Measurements from ENCODE around the gene ASIC3.
"Not testable (repeated sequence)": the region's sequence is repeated elsewhere in the genome, so short reads cannot be mapped to it uniquely, and the experiment has no call there.

Gene ASIC3

DNA sequence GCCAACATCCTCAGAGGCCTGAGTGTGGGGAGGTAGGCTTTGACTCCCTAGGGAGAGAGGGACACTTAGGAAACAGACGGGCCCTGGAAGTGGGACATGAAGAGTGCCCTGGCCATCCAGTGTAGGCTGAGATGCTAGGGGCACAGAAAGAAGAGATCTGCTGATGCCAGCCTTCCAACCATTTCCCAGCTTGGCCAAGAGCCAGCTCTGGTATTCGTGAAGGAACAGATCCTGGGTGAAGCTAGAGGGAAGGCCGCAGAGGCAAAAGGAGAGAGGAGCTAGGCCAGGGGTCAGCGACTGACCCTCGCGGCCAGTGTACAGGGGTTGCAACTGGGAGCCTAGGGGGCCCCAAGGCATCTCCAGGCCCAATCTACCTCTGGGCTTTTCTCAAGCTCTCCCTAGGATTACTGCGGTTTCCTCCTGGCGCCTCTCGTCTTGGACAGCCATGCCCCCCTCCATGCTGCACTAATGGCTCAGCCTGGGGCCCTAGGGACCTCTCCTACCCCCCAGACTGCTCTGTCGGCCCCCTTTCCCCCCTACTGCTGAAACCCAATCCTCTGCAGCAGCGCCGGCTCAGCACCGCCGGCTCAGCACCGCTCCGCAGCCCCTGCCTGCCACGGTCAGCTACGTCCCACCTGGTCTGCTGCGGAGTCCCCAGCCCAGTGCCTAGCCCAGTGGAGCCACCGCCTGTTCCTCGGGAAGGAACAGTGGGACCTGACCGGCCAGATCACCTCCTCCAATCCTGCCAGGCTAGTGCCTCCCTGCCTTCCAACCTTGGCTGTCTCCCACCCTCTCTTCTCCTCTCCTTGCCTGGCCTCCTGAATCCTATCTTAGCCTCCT is at the start of gene ASIC3:
ASIC3 (plus strand) TSS at position 556 of the 840 bp plus-strand sequence. CDS start 355 bp downstream, outside the sequence.
- no peak for DNase-seq

DNA sequence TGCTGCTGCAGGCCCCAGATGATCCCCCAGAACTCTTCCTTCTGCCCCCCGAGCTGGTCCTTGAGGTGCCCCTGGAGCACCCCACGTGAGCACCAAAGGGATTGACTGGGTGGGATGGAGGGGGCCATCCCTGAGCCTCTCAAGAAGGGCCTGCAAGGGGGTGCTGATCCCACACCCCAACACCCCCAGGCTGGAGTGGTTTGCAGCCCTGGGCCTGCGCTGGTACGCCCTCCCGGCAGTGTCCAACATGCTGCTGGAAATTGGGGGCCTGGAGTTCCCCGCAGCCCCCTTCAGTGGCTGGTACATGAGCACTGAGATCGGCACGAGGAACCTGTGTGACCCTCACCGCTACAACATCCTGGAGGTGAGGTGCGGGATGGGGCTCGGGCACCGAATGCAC is 49.3 kb upstream of the ASIC3 start:
- no peak for DNase-seq

DNA sequence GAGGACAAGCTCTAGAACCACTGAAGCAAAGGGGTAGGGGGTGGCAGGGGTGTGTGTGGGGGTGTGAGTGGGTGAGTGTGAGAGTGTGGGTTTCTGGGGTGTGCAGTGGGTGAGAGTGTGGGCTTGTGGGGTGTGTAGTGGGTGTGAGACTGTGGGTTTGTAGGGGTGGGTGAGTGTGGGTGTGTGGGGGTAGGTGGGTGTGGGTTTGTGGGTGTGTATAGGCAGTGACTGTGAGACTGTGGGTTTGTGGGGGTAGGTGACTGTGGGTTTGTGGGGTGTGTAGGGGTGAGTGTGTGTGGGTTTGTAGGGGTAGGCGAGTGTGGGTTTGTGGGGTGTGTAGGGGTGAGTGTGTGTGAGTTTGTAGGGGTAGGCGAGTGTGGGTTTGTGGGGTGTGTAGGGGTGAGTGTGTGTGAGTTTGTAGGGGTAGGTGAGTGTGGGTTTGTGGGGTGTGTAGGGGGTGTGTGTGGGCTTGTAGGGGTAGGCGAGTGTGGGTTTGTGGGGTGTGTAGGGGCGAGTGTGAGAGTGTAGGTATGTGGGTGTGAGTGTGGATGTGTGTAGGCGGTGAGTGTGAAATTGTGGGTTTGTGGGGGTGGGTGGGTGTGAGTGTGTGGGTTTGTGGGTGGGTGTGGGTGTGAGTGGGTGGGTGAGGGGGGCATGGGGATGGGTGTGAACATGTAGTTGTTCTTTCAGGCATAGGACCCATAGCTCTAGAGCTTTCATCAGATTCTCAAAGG is 48.7 kb upstream of the ASIC3 start:
- DNase-seq = no peak

DNA sequence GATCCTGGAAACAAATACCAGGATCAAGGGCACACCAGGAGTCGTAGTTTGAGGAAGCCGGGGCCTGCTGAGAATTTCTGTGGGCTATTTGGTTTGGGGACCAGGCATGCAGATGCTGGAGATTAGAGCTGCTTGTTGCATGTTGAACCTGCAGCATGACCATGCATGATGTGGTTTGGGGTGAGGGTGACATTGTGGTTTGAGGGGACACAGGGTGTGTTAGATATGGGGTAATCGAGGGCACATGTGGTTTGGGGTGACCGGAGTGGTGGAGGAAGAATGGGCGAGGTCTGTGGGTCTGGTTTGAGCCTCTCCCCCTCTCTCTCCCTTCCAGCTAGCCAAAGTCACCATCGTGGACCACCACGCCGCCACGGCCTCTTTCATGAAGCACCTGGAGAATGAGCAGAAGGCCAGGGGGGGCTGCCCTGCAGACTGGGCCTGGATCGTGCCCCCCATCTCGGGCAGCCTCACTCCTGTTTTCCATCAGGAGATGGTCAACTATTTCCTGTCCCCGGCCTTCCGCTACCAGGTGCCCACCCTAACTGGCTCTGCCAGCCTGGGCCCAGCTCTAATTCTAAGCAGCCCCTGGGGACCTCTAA is 47.3 kb upstream of the ASIC3 start:
- no peak for DNase-seq

DNA sequence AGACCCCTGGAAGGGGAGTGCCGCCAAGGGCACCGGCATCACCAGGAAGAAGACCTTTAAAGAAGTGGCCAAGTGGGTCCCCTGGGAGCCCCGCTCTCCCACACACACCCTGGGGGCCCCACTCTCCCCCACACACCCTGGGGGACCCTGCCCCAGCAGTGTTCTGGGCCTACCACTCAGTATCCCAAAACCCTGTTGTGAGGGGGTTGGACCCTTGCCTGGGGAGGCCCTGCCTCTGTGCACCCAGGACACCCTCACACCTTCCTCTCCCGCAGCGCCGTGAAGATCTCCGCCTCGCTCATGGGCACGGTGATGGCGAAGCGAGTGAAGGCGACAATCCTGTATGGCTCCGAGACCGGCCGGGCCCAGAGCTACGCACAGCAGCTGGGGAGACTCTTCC is 46.8 kb upstream of the ASIC3 start:
- DNase-seq = no peak

DNA sequence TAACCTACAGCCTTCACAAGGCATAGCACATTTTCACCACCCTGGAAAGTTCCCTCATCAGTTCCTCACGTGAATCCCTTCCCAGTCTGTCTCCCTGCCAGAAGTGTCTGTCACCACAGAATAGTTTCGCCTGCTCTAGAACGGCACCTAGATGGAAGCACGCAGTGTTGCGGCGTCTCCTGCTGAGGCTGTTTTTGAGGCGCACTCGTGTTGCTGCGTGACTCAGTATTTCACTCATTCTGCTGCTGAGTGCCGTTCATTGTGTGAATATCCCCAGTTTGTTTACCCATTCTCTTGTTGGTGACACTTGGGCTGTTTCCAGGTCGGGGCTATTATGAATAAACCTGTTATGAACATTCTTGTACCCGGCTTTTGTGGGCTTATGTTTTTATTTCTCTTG is 44.8 kb upstream of the ASIC3 start:
- no peak for DNase-seq

DNA sequence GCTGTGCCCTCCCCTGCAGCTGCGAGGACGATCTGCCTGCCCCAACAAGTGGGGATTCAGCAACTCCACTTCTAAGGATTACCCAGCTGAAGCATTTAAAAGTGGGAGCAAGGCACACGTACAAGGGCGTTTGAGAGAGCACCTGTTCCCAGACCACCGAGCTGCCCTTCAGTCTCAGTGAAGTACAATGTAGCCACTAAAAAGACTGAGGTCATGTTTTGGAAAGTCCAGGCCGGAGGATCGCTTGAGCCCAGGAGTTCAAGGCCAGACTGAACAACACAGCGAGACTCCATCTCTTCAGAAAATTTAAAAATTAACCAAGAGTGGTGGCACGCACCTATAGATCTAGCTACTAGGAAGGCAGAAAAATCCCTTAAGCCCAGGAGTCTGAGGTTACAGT is 42.8 kb upstream of the ASIC3 start:
- no peak for DNase-seq

DNA sequence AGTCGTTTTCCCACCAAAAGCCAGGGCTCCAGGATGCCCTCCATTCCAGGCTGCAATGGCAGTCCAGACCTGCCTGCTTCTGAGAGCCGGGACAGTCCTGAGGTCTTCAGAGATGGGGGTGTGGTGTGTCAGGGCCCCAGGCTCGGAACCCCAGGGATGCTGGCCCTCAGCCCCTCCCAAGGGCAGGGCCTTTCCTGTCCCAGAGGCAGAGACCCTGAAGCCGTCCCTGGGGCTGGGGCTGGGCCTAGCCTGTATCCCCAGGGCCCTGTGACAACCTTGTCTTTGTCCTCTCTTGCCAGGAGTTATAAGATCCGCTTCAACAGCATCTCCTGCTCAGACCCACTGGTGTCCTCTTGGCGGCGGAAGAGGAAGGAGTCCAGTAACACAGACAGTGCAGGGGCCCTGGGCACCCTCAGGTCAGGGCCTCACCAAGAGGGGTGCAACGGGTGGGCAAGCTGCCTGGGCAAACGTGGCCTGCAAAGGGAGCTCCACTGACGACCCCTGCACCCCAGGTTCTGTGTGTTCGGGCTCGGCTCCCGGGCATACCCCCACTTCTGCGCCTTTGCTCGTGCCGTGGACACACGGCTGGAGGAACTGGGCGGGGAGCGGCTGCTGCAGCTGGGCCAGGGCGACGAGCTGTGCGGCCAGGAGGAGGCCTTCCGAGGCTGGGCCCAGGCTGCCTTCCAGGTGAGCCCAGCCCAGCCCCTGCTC is 41.6 kb upstream of the ASIC3 start:
- no peak for DNase-seq

DNA sequence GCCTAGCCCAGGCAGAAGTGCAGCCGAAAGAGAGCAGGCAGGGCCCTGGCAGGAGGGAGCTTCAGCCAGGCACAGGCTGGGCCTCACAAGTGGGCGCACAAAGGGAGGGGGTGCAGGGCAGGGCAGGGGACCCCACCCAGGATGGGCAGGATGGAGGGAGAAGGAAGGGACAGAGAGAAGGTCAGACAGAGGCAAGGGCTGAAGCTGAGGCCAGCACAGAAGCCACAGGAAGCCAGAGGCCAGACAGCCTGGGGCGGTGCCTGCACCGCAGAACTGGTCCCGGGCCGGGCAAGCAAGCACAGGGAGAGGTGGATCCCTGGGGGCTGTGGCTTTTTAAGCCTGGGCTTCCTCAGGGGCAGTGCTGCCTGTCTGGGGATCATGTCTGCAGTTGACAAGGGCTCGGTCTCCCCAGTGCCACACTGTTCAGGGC is 40.8 kb upstream of the ASIC3 start:
- no peak for DNase-seq

DNA sequence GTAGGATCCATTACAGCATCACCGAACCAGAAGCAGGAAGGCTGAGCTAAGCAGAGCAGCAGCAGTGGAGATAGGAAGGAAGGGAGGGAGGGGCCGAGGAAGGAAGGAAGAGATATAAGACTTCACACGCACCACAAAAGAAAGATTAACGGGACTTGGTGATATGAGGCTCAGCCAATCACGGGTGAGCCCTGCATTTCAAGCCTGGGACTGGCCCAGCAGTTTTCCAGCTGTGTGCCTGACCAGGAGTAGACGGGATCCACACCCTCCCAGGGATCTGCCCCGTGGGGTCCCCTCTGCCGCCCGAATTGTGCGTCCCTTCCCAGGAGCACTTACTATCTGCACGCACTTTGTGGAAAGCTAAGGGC is 40.2 kb upstream of the ASIC3 start:
- DNase-seq = no peak

DNA sequence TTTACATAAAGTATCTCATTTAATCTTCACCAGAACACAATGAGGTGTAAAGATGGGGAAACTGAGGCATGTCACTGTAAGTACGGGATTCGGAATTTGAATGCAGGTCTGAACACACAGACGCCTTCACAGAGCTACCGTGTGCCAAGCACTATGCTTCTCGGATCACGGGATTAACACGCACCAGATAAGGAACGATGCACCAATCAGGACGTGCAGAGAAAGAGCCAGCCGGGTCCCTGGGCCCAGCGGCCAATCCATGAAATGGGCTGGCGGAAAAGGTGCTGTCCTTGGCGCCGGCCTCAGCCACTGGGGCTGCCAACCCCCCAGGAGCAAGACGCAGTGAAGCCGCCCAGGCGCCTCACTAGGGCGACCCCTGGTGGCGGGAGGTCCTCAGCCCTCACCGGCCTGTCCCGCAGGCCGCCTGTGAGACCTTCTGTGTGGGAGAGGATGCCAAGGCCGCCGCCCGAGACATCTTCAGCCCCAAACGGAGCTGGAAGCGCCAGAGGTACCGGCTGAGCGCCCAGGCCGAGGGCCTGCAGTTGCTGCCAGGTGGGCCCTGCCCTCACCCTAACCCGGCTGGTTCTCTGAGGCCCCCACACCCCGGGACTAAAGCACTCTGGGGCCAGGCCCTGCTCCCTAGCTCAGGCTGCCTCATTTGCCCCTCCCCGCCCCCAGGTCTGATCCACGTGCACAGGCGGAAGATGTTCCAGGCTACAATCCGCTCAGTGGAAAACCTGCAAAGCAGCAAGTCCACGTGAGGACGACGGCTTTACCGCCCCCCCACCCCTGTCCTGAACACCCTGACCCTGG is 39.6 kb upstream of the ASIC3 start:
- peak; percentile 54 for DNase-seq

DNA sequence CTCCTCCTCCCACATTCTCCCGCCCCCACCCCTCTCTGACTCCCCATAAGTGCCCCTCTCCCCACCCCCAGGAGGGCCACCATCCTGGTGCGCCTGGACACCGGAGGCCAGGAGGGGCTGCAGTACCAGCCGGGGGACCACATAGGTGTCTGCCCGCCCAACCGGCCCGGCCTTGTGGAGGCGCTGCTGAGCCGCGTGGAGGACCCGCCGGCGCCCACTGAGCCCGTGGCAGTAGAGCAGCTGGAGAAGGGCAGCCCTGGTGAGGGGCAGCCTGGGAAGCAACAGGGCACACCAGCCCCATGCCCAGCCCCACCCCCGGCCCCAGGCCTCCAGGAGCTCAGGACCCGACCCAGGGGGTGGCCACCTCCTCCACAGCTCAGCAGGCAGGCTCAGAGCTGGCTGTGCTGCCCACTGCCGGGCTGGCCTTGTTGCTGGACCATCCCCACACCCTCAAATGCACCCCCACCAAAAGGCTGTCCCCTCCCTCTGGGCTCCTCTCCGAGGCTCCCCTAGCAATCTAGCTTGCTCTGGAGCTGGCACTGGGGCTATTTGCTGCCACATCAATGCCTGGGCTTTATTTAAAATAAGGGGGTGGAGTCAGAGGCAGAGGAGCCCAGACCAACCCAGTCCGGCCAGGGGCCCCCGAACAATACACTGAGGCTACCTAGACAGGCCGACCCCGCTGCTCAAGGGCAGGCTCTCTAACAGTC is 38.8 kb upstream of the ASIC3 start:
- no peak for DNase-seq

DNA sequence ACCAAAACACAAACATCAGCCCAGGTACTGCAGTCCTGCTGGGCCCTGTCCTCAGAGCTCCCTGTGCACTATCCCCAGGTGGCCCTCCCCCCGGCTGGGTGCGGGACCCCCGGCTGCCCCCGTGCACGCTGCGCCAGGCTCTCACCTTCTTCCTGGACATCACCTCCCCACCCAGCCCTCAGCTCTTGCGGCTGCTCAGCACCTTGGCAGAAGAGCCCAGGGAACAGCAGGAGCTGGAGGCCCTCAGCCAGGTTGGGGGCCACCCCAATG is 38.4 kb upstream of the ASIC3 start:
- no peak for DNase-seq

DNA sequence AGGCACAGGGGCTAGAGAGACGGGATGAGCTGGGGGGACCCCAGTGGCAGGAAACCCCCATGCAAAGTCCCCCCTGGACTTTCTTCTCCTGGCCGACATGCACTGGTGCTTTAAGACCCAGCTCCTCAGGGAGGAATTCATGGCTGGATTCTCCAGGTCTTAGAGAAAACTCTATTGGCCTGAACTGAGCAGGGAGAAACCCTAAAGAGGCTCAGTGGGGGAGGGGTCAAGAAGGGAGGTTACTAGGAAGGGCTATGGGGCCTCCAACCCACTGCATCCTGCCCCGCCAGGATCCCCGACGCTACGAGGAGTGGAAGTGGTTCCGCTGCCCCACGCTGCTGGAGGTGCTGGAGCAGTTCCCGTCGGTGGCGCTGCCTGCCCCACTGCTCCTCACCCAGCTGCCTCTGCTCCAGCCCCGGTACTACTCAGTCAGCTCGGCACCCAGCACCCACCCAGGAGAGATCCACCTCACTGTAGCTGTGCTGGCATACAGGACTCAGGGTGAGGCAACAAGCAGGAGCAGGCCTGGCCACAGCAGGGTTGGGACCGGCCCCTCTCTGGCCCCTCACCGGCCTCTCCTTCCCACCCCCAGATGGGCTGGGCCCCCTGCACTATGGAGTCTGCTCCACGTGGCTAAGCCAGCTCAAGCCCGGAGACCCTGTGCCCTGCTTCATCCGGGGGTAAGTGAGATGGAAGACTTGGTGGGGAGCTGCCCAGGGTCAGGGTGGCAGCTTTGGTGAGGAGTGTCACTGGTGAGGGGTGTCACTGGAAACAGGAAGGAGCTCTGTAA is 37.8 kb upstream of the ASIC3 start:
- no peak for DNase-seq

DNA sequence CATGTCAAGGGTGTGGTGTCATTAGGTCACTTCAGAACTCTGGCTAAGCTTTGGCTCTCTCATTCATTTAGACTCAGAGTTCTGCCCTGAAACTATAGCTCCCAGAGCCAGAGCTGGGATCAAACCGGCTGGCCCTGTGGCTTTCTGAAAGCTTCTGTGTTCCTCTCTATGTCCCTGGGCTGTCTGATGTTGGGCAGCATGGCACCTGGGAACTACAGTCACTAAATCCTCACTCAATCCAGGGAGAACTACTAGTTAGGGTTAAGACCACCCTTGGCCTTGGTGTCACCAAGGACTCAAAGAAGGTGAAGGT is 37.3 kb upstream of the ASIC3 start:
- no peak for DNase-seq

DNA sequence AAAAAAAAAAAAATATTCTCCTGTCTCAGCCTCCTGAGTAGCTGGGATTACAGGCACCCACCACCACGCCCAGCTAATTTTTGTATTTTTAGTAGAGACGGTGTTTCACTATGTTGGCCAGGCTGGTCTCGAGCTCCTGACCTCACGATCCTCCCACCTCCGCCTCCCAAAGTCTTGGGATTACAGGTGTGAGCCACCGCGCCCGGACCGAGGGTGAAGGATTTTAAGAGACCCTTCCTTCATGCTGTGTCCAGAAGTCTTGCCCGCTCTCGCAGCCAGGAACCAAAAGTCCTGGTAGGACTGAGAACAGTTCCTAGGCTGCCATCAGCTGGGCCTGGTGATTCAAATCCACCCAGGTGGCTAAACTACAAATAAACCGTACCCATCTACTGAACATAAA is 36.7 kb upstream of the ASIC3 start:
- DNase-seq = not testable (repeated sequence)

DNA sequence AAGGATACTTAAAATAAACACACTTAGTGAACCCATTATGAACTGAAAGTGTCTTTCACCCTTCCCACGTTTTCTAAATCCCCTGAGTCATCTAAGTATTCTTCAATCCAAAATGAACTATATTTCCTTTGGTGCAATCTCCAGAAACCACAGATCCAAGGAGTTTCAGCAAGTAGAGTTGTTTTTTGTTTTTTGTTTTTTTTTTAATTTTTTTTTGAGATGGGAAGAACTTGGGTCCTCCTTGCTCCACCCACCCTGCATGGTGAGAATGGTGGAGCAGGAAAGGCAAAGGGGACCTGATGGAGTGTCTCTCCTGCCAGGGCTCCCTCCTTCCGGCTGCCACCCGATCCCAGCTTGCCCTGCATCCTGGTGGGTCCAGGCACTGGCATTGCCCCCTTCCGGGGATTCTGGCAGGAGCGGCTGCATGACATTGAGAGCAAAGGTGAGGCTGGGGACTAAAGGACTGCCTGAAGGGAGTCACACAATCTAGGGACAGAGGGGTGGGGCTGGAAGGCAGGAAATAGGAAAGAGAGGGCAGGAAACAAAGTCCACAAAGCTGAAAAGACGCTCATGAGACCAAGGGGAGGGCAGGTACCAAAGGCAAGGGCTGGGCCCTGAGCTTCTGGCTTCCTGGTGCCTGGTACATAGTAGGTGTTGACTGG is 36.2 kb upstream of the ASIC3 start:
- no peak for DNase-seq

DNA sequence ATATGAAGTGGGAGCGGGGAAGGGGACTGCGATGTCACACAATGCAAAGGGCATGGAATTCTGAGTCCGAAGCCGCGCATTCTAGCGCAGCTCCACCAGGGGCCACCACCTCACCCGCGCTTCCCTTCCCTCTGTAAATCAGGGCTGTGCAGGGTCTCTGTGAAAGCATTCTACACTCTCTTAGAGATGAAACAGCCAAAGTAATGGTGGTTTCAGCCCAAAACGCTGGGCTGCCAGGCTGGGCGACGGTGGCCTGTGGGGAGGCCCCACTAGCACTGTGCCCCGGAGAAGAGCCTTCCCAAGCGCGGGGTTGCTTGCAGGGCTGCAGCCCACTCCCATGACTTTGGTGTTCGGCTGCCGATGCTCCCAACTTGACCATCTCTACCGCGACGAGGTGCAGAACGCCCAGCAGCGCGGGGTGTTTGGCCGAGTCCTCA is 35.4 kb upstream of the ASIC3 start:
- DNase-seq = no peak

DNA sequence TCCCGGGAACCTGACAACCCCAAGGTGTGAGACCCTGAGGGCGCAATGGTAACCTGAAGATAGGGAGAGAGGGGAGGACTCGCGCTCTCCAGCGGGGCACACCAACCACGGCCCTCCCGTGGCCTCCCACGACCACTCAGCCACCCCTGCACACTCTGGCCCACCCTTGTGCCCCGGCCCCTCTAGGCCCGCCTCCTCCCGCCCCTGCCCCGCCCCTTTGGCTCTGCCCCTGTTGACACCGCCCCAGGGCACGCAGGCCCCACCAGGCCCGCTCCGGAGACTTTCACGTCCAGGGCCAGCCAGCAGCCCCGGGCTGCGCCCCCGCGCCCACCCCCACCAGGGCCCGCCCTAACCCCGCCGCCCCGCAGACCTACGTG is 35.0 kb upstream of the ASIC3 start:
- no peak for DNase-seq

DNA sequence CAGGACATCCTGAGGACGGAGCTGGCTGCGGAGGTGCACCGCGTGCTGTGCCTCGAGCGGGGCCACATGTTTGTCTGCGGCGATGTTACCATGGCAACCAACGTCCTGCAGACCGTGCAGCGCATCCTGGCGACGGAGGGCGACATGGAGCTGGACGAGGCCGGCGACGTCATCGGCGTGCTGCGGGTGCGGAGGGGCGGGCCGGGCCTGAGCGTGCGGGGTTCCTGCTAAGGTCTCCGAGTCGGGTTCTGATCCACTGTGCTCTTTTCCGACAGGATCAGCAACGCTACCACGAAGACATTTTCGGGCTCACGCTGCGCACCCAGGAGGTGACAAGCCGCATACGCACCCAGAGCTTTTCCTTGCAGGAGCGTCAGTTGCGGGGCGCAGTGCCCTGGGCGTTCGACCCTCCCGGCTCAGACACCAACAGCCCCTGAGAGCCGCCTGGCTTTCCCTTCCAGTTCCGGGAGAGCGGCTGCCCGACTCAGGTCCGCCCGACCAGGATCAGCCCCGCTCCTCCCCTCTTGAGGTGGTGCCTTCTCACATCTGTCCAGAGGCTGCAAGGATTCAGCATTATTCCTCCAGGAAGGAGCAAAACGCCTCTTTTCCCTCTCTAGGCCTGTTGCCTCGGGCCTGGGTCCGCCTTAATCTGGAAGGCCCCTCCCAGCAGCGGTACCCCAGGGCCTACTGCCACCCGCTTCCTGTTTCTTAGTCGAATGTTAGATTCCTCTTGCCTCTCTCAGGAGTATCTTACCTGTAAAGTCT is 34.4 kb upstream of the ASIC3 start:
- DNase-seq = peak; percentile 89
